GM18909 (cell line): ENCODE data around the gene PPP4R2.

Source experiments
- ATAC-seq: cut with Tn5 transposase; IDR thresholded peaks from one replicate; pipeline ENCODE4 v1.9.1; 2021; ENCODE audit warnings: mild to moderate bottlenecking; ENCODE audit not compliant: unreplicated experiment, poor library complexity

Gene PPP4R2

GRCh38 chr3:72996473-72997333, at the start of gene PPP4R2:
Gene PPP4R2, plus strand, starts transcription at chr3:72996811. Its CDS starts 227 bp downstream, at chr3:72997038.
- peak; percentile 93 for ATAC-seq

GRCh38 chr3:72947715-72948490, 48.7 kb upstream of the PPP4R2 start:
- no peak for ATAC-seq

- no peak for ATAC-seq
These were observed 47.6 kb upstream of the PPP4R2 start for GRCh38 chr3:72949016-72949415.

- ATAC-seq: no peak
These were observed 46.2 kb upstream of the PPP4R2 start for GRCh38 chr3:72950372-72950771.

- ATAC-seq: no peak
These were observed 45.8 kb upstream of the PPP4R2 start for GRCh38 chr3:72950801-72951200.

- ATAC-seq: no peak
These were observed 45.3 kb upstream of the PPP4R2 start for GRCh38 chr3:72951259-72951722.

GRCh38 chr3:72953325-72953956, 43.2 kb upstream of the PPP4R2 start:
- no peak for ATAC-seq

GRCh38 chr3:72957297-72957696, 39.3 kb upstream of the PPP4R2 start:
- no peak for ATAC-seq

GRCh38 chr3:72959336-72959735, 37.3 kb upstream of the PPP4R2 start:
- no peak for ATAC-seq

GRCh38 chr3:72960812-72961518, 35.6 kb upstream of the PPP4R2 start:
- no peak for ATAC-seq

- ATAC-seq: no peak
These were observed 34.9 kb upstream of the PPP4R2 start for GRCh38 chr3:72961752-72962151.

- no peak for ATAC-seq
These were observed 34.3 kb upstream of the PPP4R2 start for GRCh38 chr3:72962317-72962716.

- no peak for ATAC-seq
These were observed 32.0 kb upstream of the PPP4R2 start for GRCh38 chr3:72964633-72965032.

GRCh38 chr3:72968266-72968664, 28.3 kb upstream of the PPP4R2 start:
- ATAC-seq: no peak

- no peak for ATAC-seq
These were observed 26.8 kb upstream of the PPP4R2 start for GRCh38 chr3:72969766-72970165.

- no peak for ATAC-seq
These were observed 25.7 kb upstream of the PPP4R2 start for GRCh38 chr3:72970942-72971341.

GRCh38 chr3:72972706-72973030, 23.9 kb upstream of the PPP4R2 start:
- no peak for ATAC-seq

GRCh38 chr3:72973031-72973723, 23.4 kb upstream of the PPP4R2 start:
- no peak for ATAC-seq

GRCh38 chr3:72973786-72974185, 22.8 kb upstream of the PPP4R2 start:
- ATAC-seq: no peak

GRCh38 chr3:72974956-72975355, 21.7 kb upstream of the PPP4R2 start:
- ATAC-seq: no peak
